HepG2 (cell line): ENCODE data around the gene ISOC2. TPM values are rescaled to one million over a fixed set of nuclear protein-coding genes. Genes with fewer than 3 reads are reported as not detected.

ENCODE experiments used
- AGO1 ChIP-seq: fragments of 200-400 bp; formaldehyde crosslinking; IDR thresholded peaks from 2 replicates; pipeline ENCODE4 v1.6.1; 2017; ENCODE audit warnings: mild to moderate bottlenecking, low read depth, low read length, moderate library complexity; ENCODE audit not compliant: poor library complexity, severe bottlenecking
- ATAD3A ChIP-seq: sonication (generic); formaldehyde crosslinking; IDR thresholded peaks from 2 replicates; pipeline ENCODE4 v1.4.0; 2020; ENCODE audit warnings: missing genetic modification reagents
- DMAP1 ChIP-seq: IDR thresholded peaks from 2 replicates; pipeline ENCODE4 v1.6.1; 2016
- HOXA7 ChIP-seq: sonication (generic); formaldehyde crosslinking; IDR thresholded peaks from 2 replicates; pipeline ENCODE4 v1.8.1; 2022; ENCODE audit warnings: mild to moderate bottlenecking, missing genetic modification reagents, moderate library complexity
- KLF9 ChIP-seq: IDR thresholded peaks from 2 replicates; pipeline ENCODE4 v1.6.1; 2016; ENCODE audit warnings: low read depth
- PAWR ChIP-seq: sonication (generic); formaldehyde crosslinking; IDR thresholded peaks from 2 replicates; pipeline ENCODE4 v1.4.0; 2020; ENCODE audit warnings: missing genetic modification reagents, mild to moderate bottlenecking, borderline replicate concordance
- RCOR2 ChIP-seq: IDR thresholded peaks from 2 replicates; pipeline ENCODE4 v1.6.1; 2016; ENCODE audit warnings: missing biosample characterization, missing genetic modification reagents
- REPIN1 ChIP-seq: sonication (generic); formaldehyde crosslinking; IDR thresholded peaks from 2 replicates; pipeline ENCODE4 v1.8.0; 2022; ENCODE audit warnings: missing genetic modification reagents, low read depth, mild to moderate bottlenecking, borderline replicate concordance
- SMARCC2 ChIP-seq: fragments of 450-650 bp; IDR thresholded peaks from 2 replicates; pipeline ENCODE4 v1.6.1; 2017; ENCODE audit warnings: antibody characterized with exemption, mild to moderate bottlenecking
- SMARCE1 ChIP-seq: fragments of 450-650 bp; IDR thresholded peaks from 2 replicates; pipeline ENCODE4 v1.6.1; 2017; ENCODE audit warnings: borderline replicate concordance
- TCF7 ChIP-seq: sonication (generic); IDR thresholded peaks from 2 replicates; pipeline ENCODE4 v1.6.1; 2016; ENCODE audit warnings: antibody characterized with exemption, low read depth
- TP53 ChIP-seq: sonication (generic); formaldehyde crosslinking; conservative IDR thresholded peaks from 2 replicates; pipeline ENCODE4 v1.4.0; 2020; ENCODE audit warnings: missing genetic modification reagents
- ZNF33B ChIP-seq: sonication (generic); formaldehyde crosslinking; IDR thresholded peaks from 2 replicates; pipeline ENCODE4 v1.5.1; 2020; ENCODE audit warnings: mild to moderate bottlenecking, missing genetic modification reagents
- ZNF709 ChIP-seq: sonication (generic); formaldehyde crosslinking; IDR thresholded peaks from 2 replicates; pipeline ENCODE4 v1.5.0; 2020; ENCODE audit warnings: mild to moderate bottlenecking, missing genetic modification reagents
- ZSCAN9 ChIP-seq: IDR thresholded peaks from 2 replicates; pipeline ENCODE4 v1.6.1; 2016; ENCODE audit warnings: borderline replicate concordance
- polyA plus RNA-seq, 8 experiments: library from polyadenylated mRNA; depleted of rRNA in 3 of 8; stranded (reverse) in 7 of 8; unstranded in 1 of 8; fragments of >200 nt; fragmentation: Illumina TruSeq in 4 of 8; extraction: Trizol in 4 of 8; gene quantifications; 2 replicates each; pipeline versions ENCODE4 v1.2.1 to v1.2.3, GENCODE V29; 2011 to 2016; ENCODE audit warnings: low read depth in 4 of 8, missing spikeins in 1 of 8, mixed read lengths in 1 of 8; ENCODE audit not compliant: insufficient read depth in 1 of 8
- total RNA-seq, 5 experiments: library from RNA; depleted of rRNA; stranded (reverse); fragments of >200 nt; fragmentation: Illumina TruSeq; extraction: Trizol; gene quantifications; 2 replicates each; pipeline ENCODE4 v1.2.3, GENCODE V29; 2016; ENCODE audit warnings: low read depth in 1 of 5
- TF ChIP-seq, protein P1 (sequence below): sonication (generic); formaldehyde crosslinking; IDR thresholded peaks from 2 replicates; pipeline ENCODE4 v1.8.0; 2022; ENCODE audit warnings: mild to moderate bottlenecking, missing genetic modification reagents, borderline replicate concordance
- TF ChIP-seq, protein P2 (sequence below): sonication (generic); formaldehyde crosslinking; IDR thresholded peaks from 2 replicates; pipeline ENCODE4 v1.4.0; 2020; ENCODE audit warnings: missing genetic modification reagents
- TF ChIP-seq, protein P3 (sequence below): sonication (generic); formaldehyde crosslinking; IDR thresholded peaks from 2 replicates; pipeline ENCODE4 v1.5.0; 2020; ENCODE audit warnings: mild to moderate bottlenecking, missing genetic modification reagents
- TF ChIP-seq, protein P4 (sequence below): sonication (generic); formaldehyde crosslinking; IDR thresholded peaks from 2 replicates; pipeline ENCODE4 v1.8.1; 2023; ENCODE audit warnings: missing genetic modification reagents, inconsistent platforms, borderline replicate concordance
- TF ChIP-seq, protein P5 (sequence below): sonication (generic); formaldehyde crosslinking; IDR thresholded peaks from 2 replicates; pipeline ENCODE4 v1.9.0; 2022; ENCODE audit warnings: low read depth, missing genetic modification reagents

The ISOC2 gene
- total and polyA plus RNA-seq, 2 of the 13 experiments (the other 11 are each of a cell fraction or from before 2014, with no cell fraction given): 76.8 to 105 TPM

DNA sequence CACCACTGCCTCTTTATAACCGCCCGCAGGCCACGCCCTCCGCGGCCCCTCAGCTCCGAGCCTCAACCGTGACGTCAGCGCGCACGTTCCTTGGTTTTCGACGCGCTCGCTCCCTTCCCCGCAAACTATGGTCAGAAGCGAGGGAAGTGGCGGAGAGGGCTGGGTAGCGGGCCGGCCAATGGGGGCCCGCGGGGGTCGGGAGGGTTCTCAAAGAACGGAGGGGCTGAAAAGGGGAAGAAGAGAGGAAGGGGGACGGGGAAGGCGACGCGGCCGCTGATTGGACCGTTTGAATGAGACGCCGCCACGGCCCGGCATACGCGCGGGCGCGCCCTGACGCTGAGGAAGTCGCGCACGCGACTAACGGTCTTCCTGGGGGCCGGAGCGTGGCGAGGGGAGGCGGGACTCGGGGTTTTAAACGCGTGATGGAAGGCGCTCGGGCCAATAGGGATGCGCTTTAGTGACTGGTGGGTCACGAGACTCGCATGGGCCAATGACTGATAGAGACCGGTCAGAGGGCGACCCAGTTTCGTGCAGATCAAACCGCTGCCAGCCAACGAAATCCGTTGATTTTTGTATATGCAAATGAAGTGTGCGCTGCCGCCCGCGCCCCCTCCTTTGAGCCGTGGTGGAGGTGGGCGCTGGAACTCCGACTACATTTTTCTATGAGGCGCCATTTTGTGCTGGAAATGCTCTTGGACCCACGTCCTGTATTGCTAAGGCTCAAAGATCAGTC, 53.5 kb downstream of the ISOC2 start (continued):
- TF ChIP-seq, protein P1, sequence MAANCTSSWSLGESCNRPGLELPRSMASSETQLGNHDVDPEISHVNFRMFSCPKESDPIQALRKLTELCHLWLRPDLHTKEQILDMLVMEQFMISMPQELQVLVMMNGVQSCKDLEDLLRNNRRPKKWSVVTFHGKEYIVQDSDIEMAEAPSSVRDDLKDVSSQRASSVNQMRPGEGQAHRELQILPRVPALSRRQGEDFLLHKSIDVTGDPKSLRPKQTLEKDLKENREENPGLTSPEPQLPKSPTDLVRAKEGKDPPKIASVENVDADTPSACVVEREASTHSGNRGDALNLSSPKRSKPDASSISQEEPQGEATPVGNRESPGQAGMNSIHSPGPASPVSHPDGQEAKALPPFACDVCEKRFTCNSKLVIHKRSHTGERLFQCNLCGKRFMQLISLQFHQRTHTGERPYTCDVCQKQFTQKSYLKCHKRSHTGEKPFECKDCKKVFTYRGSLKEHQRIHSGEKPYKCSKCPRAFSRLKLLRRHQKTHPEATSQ: peak; percentile 55; the same call in 1 of the 2 replicates
- TF ChIP-seq HOXA7 (CRISPR knock-in tag): no peak
- TF ChIP-seq SMARCC2: no peak
- no peak for TF ChIP-seq ATAD3A (CRISPR knock-in tag)
- TF ChIP-seq, protein P2, sequence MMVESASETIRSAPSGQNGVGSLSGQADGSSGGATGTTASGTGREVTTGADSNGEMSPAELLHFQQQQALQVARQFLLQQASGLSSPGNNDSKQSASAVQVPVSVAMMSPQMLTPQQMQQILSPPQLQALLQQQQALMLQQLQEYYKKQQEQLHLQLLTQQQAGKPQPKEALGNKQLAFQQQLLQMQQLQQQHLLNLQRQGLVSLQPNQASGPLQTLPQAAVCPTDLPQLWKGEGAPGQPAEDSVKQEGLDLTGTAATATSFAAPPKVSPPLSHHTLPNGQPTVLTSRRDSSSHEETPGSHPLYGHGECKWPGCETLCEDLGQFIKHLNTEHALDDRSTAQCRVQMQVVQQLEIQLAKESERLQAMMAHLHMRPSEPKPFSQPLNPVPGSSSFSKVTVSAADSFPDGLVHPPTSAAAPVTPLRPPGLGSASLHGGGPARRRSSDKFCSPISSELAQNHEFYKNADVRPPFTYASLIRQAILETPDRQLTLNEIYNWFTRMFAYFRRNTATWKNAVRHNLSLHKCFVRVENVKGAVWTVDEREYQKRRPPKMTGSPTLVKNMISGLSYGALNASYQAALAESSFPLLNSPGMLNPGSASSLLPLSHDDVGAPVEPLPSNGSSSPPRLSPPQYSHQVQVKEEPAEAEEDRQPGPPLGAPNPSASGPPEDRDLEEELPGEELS (CRISPR knock-in tag): no peak; the same call in 1 of the 2 replicates
- no peak for TF ChIP-seq TCF7
- no peak for TF ChIP-seq PAWR
- no peak for TF ChIP-seq KLF9
- no peak for TF ChIP-seq SMARCE1
- TF ChIP-seq ZNF33B: no peak
- 0 out of 2 replicates have a peak, but pooled peaks have one; percentile 69 for TF ChIP-seq DMAP1 (CRISPR knock-in tag)
- no peak for TF ChIP-seq ZNF709 (CRISPR knock-in tag)
- TF ChIP-seq REPIN1 (CRISPR knock-in tag): no peak
- TF ChIP-seq, protein P3, sequence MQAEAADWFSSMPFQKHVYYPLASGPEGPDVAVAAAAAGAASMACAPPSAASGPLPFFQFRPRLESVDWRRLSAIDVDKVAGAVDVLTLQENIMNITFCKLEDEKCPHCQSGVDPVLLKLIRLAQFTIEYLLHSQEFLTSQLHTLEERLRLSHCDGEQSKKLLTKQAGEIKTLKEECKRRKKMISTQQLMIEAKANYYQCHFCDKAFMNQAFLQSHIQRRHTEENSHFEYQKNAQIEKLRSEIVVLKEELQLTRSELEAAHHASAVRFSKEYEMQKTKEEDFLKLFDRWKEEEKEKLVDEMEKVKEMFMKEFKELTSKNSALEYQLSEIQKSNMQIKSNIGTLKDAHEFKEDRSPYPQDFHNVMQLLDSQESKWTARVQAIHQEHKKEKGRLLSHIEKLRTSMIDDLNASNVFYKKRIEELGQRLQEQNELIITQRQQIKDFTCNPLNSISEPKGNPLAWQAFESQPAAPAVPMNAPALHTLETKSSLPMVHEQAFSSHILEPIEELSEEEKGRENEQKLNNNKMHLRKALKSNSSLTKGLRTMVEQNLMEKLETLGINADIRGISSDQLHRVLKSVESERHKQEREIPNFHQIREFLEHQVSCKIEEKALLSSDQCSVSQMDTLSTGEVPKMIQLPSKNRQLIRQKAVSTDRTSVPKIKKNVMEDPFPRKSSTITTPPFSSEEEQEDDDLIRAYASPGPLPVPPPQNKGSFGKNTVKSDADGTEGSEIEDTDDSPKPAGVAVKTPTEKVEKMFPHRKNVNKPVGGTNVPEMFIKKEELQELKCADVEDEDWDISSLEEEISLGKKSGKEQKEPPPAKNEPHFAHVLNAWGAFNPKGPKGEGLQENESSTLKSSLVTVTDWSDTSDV (CRISPR knock-in tag): peak; percentile 71
- peak; percentile 41 for TF ChIP-seq AGO1
- TF ChIP-seq ZSCAN9 (CRISPR knock-in tag): peak; percentile 73; the same call in 1 of the 2 replicates
- TF ChIP-seq RCOR2 (CRISPR knock-in tag): no peak
- TF ChIP-seq TP53 (CRISPR knock-in tag): no peak
- TF ChIP-seq, protein P4, sequence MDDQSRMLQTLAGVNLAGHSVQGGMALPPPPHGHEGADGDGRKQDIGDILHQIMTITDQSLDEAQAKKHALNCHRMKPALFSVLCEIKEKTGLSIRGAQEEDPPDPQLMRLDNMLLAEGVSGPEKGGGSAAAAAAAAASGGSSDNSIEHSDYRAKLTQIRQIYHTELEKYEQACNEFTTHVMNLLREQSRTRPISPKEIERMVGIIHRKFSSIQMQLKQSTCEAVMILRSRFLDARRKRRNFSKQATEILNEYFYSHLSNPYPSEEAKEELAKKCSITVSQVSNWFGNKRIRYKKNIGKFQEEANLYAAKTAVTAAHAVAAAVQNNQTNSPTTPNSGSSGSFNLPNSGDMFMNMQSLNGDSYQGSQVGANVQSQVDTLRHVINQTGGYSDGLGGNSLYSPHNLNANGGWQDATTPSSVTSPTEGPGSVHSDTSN (CRISPR knock-in tag): no peak
- TF ChIP-seq, protein P5, sequence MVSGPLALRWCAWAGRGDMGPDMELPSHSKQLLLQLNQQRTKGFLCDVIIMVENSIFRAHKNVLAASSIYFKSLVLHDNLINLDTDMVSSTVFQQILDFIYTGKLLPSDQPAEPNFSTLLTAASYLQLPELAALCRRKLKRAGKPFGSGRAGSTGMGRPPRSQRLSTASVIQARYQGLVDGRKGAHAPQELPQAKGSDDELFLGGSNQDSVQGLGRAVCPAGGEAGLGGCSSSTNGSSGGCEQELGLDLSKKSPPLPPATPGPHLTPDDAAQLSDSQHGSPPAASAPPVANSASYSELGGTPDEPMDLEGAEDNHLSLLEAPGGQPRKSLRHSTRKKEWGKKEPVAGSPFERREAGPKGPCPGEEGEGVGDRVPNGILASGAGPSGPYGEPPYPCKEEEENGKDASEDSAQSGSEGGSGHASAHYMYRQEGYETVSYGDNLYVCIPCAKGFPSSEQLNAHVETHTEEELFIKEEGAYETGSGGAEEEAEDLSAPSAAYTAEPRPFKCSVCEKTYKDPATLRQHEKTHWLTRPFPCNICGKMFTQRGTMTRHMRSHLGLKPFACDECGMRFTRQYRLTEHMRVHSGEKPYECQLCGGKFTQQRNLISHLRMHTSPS: no peak
